HG03565 (cell line): ENCODE data around the gene FOXN3.

Source experiments
- ATAC-seq: cut with Tn5 transposase; IDR thresholded peaks from one replicate; pipeline ENCODE4 v1.9.1; 2021; ENCODE audit warnings: mild to moderate bottlenecking, moderate library complexity; ENCODE audit not compliant: unreplicated experiment

The FOXN3 gene

GRCh38 chr14:89409961-89410360 lies 7.1 kb downstream of the FOXN3 start:
- ATAC-seq, result no peak

GRCh38 chr14:89408907-89409700 lies 7.9 kb downstream of the FOXN3 start:
- no peak for ATAC-seq

GRCh38 chr14:89407856-89408255 lies 9.2 kb downstream of the FOXN3 start:
- ATAC-seq, result no peak

GRCh38 chr14:89406941-89407340 lies 10.1 kb downstream of the FOXN3 start:
- no peak for ATAC-seq

GRCh38 chr14:89406361-89406760 lies 10.7 kb downstream of the FOXN3 start:
- ATAC-seq, result no peak

- no peak for ATAC-seq
Observed at GRCh38 chr14:89405712-89406111, 11.3 kb downstream of the FOXN3 start.

GRCh38 chr14:89402363-89402762 lies 14.7 kb downstream of the FOXN3 start:
- no peak for ATAC-seq

GRCh38 chr14:89401761-89402160 lies 15.3 kb downstream of the FOXN3 start:
- no peak for ATAC-seq

GRCh38 chr14:89401241-89401640 lies 15.8 kb downstream of the FOXN3 start:
- no peak for ATAC-seq

GRCh38 chr14:89400529-89400928 lies 16.5 kb downstream of the FOXN3 start:
- ATAC-seq, result no peak

- no peak for ATAC-seq
Observed at GRCh38 chr14:89399594-89400068, 17.4 kb downstream of the FOXN3 start.

- ATAC-seq, result no peak
Observed at GRCh38 chr14:89399157-89399556, 17.9 kb downstream of the FOXN3 start.

- no peak for ATAC-seq
Observed at GRCh38 chr14:89397569-89398230, 19.3 kb downstream of the FOXN3 start.

- no peak for ATAC-seq
Observed at GRCh38 chr14:89394972-89395371, 22.1 kb downstream of the FOXN3 start.

GRCh38 chr14:89393222-89393745 lies 23.7 kb downstream of the FOXN3 start:
- no peak for ATAC-seq

- no peak for ATAC-seq
Observed at GRCh38 chr14:89392181-89392580, 24.9 kb downstream of the FOXN3 start.

- ATAC-seq, result no peak
Observed at GRCh38 chr14:89391556-89391955, 25.5 kb downstream of the FOXN3 start.

GRCh38 chr14:89391123-89391522 lies 25.9 kb downstream of the FOXN3 start:
- ATAC-seq, result no peak

- no peak for ATAC-seq
Observed at GRCh38 chr14:89388853-89389252, 28.2 kb downstream of the FOXN3 start.

GRCh38 chr14:89387922-89388685 lies 28.9 kb downstream of the FOXN3 start:
- ATAC-seq, result no peak

GRCh38 chr14:89386212-89386886 lies 30.7 kb downstream of the FOXN3 start:
- no peak for ATAC-seq
